Keratinocyte (primary cell): ENCODE data around the gene TRAF3.

Experiments used
- EZH2 ChIP-seq: IDR thresholded peaks from one replicate; pipeline ENCODE4 v1.6.1; 2012; ENCODE audit warnings: inconsistent platforms, mild to moderate bottlenecking, low read length, moderate library complexity
- TF ChIP-seq, protein P1 (sequence below), 3 experiments: IDR thresholded peaks in 1 of 3; conservative IDR thresholded peaks in 1 of 3; optimal IDR thresholded peaks in 1 of 3; 2 replicates in 2 of 3; 3 replicates in 1 of 3; pipeline versions ENCODE3 to v1.5.1; 2011; ENCODE audit warnings: low read length in 3 of 3, mild to moderate bottlenecking in 3 of 3, moderate library complexity in 2 of 3, control low read depth in 1 of 3, inconsistent platforms in 1 of 3; ENCODE audit not compliant: insufficient read depth in 2 of 3; ENCODE audit errors: extremely low read depth in 1 of 3

DNA sequence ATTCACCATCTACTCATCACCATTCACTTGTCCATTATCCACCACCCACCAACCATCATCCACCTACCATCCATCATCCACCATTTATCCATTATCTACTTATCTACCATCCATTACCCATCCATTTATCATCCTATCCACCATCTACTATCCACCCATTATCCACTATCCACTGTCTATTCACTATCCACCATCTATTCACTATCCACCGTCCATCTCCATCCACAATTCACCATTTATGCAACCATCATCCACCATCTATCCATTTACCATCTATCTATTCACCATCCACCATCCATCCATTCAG, 143.7 kb downstream of the TRAF3 start:
- TF ChIP-seq, protein P1, sequence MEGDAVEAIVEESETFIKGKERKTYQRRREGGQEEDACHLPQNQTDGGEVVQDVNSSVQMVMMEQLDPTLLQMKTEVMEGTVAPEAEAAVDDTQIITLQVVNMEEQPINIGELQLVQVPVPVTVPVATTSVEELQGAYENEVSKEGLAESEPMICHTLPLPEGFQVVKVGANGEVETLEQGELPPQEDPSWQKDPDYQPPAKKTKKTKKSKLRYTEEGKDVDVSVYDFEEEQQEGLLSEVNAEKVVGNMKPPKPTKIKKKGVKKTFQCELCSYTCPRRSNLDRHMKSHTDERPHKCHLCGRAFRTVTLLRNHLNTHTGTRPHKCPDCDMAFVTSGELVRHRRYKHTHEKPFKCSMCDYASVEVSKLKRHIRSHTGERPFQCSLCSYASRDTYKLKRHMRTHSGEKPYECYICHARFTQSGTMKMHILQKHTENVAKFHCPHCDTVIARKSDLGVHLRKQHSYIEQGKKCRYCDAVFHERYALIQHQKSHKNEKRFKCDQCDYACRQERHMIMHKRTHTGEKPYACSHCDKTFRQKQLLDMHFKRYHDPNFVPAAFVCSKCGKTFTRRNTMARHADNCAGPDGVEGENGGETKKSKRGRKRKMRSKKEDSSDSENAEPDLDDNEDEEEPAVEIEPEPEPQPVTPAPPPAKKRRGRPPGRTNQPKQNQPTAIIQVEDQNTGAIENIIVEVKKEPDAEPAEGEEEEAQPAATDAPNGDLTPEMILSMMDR (optimal IDR thresholded peaks at IDR 0.05 in 1 of 3, IDR thresholded peaks at IDR 0.05 in 1 of 3, conservative IDR thresholded peaks at IDR 0.05 in 1 of 3; ENCODE audit: extremely low read depth in 1 of 3, insufficient read depth in 2 of 3, low read length in 3 of 3): no peak
- no peak for TF ChIP-seq EZH2
